NCI-H82 treated with DMSO at 0.1 percent for 48 hours (cell line): Measurements from ENCODE around the gene LAMA4.

ENCODE experiments used
- DNase-seq: peaks from one replicate; lab custom pipeline; 2025; ENCODE audit not compliant: unreplicated experiment; lab: John Stamatoyannopoulos, UW

The LAMA4 gene

DNA sequence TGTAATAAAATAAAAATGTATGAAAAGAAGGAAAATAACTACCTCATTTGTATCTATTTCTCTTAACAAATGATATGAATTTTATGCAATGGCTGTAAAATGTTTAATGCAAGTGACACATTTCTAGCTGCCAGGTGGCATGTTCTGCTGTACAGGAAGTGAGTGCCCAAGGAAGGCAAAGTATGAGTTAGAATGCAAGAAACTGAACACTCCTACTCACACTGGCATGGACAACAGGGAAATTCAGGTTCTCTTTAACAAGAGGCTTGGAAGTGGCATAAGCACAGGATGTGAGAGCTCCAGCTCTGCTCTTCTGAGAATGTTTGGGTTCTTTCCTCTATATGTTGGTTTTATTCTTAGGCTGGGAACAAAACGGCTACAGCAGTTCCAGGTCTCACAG, 20.4 kb upstream of the LAMA4 start:
- DNase-seq = no peak

DNA sequence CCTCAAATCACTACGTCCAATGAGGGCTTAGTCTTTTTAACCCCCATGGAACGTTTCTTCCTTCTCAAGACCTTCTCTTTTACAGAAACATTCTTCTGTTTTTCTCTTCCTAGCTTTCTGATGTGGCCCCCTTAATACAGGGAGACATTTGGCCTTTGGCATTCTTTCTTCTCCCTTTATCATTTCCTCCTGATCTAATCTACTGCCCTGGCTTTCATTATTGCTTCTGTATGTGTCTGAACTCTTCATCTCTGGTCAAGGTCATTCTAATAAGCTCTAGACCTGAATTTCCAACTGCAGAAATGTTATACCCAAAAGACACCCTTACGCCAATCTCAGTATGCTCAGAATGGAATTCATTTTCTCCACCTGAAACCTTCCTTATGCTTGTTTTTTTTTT, 18.4 kb upstream of the LAMA4 start:
- DNase-seq = no peak

DNA sequence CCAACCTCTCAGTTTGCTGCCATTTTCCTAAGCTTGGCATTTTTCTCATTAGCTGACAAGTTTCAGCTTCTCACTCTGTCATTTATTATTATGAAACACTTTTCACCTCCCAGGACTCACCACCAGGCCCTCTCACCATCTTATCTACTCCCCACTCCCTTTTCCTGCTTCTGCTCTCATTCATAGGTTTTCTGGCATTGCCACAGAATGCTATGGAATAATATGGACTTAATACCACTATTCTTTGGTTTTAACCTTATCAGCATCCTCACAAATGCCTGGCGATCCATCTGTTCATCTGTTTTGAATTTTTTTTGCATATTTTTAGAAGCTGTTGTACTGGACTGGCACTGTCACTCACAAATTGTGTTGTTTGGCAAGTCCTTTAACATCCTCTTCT, 16.4 kb upstream of the LAMA4 start:
- DNase-seq = no peak

DNA sequence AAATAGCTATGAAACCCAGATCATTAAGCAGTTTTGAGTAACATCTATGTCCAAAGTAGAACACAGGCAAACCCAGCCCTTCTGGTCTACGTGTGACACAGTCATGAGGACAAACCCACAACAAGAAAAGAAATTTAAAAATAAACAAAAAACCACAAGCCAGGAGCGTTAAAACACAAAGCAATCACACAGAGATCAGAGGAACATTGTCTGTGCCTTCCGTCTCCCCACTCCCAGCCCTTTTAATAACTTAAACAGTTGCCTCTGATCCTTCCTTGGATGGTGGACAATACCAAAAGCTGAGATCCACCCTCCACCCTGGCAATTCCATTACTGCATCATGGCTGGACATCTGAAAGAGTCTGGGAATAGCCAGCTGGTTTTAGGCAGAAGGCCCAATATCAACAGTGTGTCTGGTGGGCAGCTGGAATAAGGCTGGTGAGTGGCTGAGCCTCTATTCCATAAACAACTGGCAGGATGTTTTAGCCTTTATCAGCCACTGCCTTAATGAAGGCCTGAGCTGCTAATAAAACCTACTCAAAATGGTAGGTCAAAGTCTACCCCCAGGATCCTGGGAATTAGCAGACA, 15.7 kb upstream of the LAMA4 start:
- no peak for DNase-seq

DNA sequence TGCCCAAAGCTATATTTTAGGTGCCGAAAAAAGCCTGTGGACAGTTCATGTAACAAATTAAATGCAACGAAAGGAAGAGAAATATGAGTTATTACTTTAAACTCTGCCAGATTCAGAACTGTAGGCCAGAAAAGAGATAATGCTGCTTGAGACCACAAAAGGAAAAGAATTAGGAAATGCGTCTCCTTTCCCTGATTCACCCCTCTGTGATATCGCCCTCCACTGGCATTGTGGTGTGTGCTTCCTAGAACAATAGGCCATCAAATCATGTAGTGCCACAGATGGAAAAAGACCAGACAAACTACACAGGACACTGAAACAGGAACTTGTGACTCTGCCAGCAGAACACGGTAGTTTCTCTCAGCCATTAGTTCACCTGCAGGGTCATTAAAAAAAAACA, 14.7 kb upstream of the LAMA4 start:
- no peak for DNase-seq

DNA sequence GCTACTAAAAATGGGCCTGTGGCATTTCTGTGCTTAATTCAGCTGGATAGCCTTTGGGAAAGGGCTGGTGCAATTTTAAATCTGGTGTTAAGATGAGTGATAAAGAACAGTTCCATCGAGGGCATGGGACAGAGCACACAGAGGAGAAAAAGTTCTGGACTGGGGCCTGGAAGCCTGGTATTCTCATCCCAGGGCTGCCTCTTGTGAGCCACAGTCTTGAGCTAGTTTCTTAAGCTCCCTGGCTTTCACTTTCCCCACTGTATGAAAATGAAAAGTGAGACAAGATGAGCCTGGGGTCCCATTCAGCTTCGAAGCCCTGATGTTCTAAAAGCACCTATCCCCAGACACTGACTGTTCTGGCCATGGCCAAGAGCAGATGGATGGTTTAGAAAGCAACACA, 14.3 kb upstream of the LAMA4 start:
- no peak for DNase-seq

DNA sequence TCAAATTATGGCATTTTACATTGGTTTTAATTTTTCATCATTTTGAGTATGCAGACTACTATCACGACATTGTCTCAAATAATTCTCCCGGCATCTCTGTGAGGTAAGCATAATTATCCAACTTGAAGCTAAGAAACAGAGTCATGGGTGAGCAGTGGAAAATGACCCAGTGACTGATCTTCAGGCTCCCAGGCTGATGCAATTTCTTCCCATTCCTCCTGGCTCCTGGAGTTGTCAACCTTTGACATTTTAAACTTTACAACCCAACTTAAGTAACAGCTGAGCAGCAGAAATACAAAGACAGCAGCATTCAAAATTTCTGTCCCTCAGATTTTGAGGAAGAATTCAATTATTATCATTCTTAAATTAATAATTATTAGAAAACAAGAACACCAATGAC, 13.7 kb upstream of the LAMA4 start:
- DNase-seq = no peak

DNA sequence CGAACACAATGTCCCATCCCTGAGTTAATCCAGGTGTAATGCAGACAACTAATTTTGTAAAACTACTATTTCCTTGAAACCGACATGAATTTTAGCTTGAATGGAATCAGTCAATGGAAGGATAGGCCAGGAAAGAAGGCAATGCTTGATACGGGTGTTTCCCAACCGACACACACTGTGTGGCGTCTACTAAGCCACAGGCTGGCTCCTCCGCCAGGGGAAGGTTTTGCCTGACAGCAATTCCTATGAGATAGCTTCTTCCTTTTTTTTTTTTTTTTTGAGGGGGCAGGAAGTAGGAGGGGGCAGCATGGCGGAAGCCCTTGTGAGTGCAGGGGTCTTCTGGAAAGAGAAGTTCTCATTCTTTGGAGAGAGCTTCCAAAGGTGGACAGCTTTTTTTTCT, 12.0 kb upstream of the LAMA4 start:
- no peak for DNase-seq

DNA sequence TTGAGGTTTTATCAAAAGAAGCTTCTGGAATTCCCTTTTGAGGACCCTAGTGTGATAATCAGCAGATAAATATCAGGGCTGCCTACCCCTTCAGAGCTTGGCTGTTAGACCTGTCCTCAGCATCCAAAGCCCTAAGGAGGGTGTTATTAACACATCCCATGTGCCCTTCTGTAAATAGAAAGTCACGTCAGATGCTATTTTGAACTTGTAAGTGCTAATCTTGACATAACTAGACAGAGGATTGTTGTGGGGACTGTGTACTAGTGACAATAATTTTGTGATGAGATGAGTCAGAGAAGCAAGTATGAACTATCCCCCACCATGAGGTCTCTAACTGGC, 4.9 kb upstream of the LAMA4 start:
- no peak for DNase-seq

DNA sequence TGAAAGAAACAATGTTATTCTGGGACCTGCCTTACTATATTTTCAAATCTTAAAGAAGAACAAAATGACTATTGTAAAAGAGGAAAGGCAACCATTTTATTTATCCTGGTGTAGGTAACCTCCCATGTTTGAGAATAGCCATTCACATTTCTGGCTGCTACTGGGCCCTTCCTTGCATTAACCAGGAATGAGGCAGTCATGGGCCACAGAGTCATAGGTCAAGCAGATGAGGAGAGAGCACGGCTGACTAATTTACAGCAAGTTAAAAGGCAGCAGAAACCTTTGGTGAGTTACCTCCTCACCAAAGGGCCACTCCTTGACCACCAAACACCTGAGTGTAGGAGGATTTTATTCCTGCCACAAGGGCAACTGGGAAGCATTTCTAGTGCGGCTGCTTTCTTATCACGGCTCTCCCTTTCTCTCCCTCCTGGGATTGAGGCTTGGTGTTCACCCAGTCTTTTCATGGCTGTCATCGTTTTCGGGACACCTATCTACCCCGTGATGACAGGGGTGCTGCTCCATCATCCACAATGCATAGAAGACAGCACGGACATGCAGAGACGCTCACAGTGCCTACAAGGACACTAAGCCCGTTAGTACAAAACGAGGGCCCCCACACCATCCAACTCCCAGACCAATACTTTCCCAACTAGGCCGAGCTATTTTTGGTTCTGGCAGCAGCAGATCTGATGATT, 4.4 kb upstream of the LAMA4 start:
- DNase-seq = no peak

DNA sequence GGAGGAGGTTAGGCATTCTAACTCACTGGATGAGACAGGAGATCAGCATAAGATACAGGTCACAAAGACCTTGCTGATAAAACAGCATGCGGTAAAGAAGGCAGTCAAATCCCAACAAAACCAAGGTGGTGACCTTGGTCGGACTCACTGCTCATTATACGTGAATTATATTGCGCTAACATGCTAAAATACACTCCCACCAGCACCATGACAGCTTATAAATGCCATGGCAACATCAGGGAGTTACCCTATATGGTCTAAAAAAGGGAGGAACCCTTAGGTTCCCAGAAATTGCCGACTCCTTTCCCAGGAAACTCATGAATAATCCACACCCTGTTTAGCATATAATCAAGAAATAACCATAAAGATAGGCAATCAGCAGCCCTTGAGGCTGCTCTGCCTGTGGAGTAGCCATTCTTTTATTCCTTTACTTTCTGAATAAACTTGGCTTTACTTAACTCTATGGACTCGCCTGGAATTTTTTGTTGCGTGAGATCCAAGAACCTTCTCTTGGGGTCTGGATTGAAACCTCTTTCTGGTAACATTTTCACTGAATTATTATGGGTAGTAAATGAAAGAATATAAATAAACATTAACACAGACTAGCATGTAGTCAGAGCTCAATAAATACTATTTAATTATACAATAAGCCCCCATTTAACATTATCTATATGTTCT, 3.0 kb upstream of the LAMA4 start:
- DNase-seq = no peak

DNA sequence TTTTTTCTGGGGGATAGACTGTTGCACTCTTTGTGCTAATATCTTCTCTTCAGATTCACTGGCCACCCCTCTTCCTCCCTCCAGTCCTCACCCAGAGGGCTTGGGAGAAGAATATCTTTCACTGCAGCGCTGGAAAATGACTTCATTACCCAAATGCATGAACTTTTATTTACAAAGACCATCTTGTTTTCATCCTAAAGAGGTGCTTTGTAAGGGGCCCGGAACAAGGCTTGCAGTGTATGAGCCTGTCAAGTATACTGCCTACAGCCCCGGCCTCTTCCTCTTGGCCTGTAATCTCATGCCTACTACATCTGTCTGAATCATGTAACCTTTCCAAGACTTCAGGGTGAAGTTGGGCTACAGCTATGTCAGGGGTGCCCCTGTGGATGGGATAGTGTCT, 554 bp upstream of the LAMA4 start:
- no peak for DNase-seq

DNA sequence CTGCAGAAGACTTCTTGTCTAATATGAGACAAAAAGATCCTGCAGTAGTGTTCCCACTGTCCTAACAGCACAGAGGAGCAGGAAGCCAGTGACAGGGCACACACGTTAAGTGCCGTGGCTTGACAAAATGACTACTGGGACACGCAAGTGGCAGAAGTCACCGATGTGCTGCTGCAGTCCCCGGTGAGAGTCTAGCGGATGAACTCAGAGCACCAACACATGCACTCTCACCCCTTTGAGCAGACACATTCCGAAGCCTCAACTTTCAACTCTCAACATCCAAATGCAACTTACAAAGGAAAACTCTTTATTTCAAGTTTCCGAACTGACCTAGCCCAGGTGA, 898 bp downstream of the LAMA4 start:
- no peak for DNase-seq

DNA sequence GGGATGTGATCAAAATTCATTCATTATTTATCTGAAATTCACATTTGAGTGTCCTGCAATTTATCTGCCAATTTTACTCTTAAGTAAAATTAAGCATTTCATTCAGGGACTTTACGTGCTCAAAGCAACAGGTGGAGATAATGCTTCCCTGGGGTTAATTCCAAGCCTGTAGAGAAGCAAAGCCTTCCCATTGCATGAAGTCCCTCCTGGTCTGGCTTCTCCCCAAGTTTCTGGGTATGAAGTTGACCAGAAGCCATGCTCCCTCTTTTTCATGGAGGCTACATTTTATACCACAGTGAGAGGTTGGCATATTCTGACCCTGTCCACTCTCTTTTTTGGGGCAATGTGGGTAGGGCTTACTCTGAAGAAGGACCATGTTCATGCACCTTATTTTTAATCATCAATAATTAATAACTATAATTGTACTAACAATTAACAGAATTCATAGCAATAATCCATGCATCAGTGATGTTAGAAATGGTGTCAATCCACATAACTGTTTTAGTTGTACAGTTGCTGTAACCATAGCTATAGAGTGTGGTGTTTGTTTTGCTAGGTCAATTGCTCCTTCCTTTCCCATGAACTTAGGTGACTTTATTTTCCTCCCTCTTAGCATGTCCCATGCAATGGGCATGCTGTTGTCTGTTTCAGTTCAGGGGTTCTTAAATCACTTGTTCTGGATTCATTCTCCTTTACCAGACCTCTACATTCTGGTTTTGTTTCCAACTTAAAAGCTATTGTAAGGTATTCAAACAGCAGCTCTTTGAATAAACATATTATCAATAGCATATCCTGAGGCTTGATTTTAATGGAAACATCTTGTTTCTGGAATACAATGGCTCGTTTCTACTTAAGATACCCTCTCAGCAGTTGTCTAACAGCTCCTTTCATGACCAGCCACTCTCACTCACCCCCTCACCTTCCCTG, 1.5 kb downstream of the LAMA4 start:
- no peak for DNase-seq

DNA sequence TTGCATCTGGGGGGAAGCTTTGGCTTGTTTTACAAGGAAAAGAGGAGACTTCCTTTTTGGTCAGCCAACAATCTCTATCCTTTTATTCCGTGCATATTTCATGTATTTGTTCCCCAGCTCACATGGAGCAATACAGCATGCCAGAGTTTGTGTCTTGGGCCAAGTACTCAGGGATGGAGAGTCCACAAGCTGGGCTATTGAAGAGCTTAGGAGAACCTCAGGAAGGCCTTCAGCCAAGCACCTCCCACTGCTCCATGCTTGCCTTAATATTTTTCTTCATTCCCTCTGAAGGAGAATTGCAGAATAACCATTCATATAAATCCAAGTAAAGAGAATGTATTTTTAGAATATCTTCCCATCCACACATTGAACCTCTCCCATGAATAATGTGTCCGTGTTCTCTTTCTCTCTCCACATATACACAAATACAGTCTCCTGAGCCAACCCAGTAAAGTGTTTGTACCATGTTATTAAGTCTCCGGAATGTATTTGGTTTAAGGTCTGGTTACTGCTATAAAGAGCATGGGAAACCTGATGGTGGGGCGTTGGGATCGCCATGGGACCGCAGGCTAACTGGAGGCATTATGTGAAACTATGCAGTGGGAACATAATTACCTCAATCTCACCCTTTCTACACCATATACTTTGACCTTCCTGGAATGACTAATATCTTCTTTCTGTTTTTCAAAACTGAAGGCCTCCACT, 3.0 kb downstream of the LAMA4 start:
- DNase-seq = no peak

DNA sequence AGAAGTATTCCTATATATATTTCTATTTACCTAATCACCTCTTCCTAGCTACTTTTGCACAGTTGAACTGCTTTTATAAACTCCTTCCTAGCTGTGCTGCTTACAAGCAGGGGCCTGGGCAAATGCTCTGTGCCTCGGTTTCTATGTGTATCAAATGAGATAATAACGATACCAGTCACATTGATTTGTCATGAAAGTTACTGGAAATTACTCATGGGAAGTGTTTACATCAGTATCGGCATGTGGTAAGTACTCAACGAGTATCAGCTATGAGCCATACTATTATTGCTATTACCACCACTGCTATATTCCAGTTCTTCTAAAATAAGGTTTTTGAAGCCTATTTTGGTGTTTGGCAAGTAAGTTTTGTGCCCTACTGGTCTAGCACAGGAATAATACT, 4.9 kb downstream of the LAMA4 start:
- DNase-seq = no peak

DNA sequence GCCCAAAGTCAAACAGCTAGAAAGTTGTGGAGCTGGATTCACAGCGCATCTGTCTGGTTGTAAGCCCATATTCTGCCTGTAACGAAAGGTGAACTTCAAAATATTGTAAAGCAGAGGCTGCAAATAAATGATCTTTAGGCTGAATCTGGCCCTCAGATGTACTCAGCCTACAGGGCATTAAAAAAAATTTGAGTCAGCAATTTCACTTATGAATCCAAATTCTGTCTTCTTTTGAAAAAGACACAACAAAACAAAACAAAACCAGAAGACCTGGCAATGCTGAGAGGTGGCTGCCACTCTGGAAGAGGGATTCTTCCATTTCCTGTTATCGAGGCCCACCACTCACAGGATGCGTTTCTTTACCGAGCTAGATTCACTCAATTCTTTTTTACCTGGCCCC, 7.1 kb downstream of the LAMA4 start:
- no peak for DNase-seq

DNA sequence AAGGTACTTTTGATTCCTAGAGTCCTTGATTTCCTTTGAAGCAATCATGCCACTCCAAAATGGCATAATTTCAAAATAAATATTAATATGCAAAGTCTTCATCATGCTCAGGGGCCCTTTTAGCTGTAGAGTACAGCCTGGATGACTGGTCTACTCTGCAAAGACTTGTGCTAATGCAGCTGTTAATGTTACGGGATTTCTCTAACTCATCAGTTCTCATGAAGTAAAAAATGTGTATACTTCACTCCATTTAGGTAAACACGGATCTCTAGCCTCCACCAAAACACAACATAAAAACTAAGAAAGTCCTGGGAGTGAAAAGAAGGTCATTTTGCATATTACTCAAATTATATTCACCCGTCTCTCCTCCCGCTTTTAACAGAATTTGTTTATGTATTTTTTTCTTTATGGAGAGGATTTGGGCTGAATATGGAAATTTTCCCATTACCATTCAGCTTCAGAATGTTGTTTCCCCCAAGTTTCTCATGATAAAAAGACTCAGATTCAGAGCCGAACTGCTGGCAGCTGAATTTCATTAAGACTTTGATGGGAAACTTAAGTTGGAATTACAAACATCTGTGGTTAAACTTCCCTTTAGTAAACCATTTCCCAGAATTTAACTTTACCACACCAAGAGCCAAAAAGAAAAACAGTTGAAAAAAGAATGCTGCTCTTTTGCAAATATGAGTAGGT, 8.7 kb downstream of the LAMA4 start:
- no peak for DNase-seq

DNA sequence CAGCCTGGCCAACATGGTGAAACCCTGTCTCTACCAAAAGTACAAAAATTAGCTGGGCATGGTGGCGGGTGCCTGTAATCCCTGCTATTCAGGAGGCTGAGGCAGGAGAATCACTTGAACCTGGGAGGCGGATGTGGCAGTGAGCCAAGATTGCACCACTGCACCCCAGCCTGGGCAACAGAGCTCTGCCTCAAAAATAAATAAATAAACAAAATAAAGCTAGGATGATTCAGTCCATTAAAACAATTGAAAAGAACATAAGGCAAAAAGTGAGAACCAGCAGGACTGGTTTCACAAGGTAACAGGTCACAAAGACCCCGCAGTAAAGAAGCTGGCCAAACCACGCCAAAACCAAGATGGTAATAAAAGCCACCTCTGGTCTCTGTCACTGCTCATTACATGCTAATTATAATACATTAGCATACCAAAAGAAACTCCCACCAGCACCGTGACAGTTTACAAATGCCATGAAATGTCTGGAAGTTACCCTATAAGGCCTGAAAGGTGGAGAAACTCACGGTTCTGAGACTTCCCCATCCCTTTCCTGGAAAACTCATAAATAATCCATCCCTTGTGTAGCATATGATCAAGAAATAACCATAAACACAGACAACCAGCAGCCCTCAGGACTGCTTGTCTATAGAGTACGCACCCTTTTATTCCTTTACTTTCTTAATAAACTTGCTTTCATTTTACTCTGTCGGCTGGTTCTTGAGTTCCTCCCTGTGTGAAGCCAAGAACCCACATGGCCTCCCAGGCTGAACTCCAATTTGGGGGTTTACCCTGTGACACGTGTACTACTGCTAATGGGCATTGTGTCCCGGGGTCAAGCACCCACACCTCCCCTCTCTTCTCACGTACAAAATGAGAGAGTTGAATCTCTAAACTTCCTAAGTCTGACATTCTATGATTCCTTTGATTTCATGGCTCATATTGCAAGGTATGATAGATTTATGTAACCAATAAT, 10.2 kb downstream of the LAMA4 start:
- DNase-seq = no peak
